PC-9 (cell line): ENCODE measurements around the gene MARK2.

Experiments
- EZH2 ChIP-seq: fragments of 200-600 bp; sonication (generic); IDR thresholded peaks from 2 replicates; pipeline ENCODE4 v1.8.0; 2017; ENCODE audit warnings: antibody characterized with exemption, low read depth
- TF ChIP-seq, protein P1 (sequence below): fragments of 200-600 bp; sonication (generic); conservative IDR thresholded peaks from 2 replicates; pipeline ENCODE4 v1.6.1; 2017; ENCODE audit warnings: mixed run types, antibody characterized with exemption, mild to moderate bottlenecking, moderate library complexity

DNA sequence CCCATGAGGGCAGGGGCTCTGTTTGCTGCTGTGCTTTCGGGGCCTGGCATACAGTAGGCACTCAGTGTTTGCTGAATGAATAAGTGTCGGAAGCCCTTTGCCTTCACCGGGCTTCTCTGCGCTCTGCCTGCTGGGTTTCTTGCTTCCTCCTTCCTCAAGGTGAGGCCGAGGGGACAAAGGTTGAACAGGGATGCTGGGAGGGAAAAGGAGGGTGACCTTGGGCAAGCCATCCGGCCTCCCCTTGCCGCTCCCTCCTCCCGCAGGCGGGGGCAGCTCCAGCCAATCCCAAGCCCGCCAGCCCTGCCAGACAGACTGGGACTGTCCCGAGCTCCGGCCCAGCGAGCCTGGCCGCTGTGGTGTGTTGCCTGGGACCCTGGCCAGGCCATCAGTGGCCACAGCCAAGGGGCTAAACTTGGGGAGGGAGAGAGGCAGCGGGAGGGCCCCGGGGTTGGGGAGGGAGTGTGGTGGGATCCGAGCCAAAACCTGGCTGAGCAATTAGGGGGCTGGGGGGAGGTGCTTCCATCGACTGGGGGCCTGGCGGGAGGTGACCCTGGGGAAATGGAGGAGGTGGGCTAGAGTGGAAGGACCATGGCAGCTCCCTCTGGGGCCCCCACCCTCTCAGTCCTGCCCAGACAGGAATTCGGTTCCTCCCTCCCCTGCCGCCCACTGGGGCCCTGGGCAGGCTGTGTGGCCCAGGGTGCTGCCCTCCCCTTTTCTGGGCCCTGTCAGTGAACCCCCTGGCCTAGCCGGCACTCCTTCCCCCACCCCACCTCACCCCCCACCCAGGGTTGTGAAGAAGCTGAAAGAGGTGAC is 81.4 kb downstream of the MARK2 start:
- TF ChIP-seq, protein P1, sequence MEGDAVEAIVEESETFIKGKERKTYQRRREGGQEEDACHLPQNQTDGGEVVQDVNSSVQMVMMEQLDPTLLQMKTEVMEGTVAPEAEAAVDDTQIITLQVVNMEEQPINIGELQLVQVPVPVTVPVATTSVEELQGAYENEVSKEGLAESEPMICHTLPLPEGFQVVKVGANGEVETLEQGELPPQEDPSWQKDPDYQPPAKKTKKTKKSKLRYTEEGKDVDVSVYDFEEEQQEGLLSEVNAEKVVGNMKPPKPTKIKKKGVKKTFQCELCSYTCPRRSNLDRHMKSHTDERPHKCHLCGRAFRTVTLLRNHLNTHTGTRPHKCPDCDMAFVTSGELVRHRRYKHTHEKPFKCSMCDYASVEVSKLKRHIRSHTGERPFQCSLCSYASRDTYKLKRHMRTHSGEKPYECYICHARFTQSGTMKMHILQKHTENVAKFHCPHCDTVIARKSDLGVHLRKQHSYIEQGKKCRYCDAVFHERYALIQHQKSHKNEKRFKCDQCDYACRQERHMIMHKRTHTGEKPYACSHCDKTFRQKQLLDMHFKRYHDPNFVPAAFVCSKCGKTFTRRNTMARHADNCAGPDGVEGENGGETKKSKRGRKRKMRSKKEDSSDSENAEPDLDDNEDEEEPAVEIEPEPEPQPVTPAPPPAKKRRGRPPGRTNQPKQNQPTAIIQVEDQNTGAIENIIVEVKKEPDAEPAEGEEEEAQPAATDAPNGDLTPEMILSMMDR = no peak
- TF ChIP-seq EZH2 = no peak
